Measurements from ENCODE around the gene QSOX1.

QSOX1 gene

DNA sequence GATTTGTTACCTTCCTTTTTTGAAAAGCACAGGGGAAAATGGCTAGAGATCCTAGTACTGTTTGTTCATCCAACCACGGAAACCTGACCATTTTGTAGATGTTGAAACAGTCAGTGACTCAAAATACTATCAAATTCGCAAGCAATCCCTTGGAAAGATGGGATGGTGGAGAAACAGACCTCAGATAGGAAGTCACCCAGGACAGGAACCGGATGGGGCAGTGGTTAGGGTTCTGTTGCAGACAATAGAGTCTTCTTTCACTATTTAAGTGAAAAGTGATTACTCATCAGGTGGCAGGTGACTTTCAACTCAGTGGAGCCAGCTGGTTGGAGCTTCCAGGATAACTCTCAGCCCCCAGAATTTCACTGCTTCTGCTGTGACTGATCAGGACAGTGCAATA lies 92.4 kb downstream of the QSOX1 start:
- no peak overlapping the region for H3K4me3 ChIP-seq (ENCODE audit: low read depth, low read length)
- H3K4me1 ChIP-seq: no peaks in the 10 kb centered on the region
- no peaks in the 10 kb centered on the region for H3K36me3 ChIP-seq
- H3K9me3 ChIP-seq: no peaks in the 10 kb centered on the region
- TF ChIP-seq, protein P1, sequence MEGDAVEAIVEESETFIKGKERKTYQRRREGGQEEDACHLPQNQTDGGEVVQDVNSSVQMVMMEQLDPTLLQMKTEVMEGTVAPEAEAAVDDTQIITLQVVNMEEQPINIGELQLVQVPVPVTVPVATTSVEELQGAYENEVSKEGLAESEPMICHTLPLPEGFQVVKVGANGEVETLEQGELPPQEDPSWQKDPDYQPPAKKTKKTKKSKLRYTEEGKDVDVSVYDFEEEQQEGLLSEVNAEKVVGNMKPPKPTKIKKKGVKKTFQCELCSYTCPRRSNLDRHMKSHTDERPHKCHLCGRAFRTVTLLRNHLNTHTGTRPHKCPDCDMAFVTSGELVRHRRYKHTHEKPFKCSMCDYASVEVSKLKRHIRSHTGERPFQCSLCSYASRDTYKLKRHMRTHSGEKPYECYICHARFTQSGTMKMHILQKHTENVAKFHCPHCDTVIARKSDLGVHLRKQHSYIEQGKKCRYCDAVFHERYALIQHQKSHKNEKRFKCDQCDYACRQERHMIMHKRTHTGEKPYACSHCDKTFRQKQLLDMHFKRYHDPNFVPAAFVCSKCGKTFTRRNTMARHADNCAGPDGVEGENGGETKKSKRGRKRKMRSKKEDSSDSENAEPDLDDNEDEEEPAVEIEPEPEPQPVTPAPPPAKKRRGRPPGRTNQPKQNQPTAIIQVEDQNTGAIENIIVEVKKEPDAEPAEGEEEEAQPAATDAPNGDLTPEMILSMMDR (IDR thresholded peaks at IDR 0.05; ENCODE audit: low read depth, low read length): no peak
- DNase-seq: no peak
- H3K27me3 ChIP-seq: peaks cover 9% of the 10 kb centered on the region

GRCh38 chr1:180247580-180247979 lies 92.9 kb downstream of the QSOX1 start:
- TF ChIP-seq, protein P1 (IDR thresholded peaks at IDR 0.05; ENCODE audit: low read depth, low read length): no peak
- H3K4me3 ChIP-seq (ENCODE audit: low read depth, low read length): no peak overlapping the region
- no peaks in the 10 kb centered on the region for H3K9me3 ChIP-seq
- no peaks in the 10 kb centered on the region for H3K36me3 ChIP-seq
- H3K4me1 ChIP-seq: no peaks in the 10 kb centered on the region
- no peak for DNase-seq
- peaks cover 4% of the 10 kb centered on the region for H3K27me3 ChIP-seq

DNA sequence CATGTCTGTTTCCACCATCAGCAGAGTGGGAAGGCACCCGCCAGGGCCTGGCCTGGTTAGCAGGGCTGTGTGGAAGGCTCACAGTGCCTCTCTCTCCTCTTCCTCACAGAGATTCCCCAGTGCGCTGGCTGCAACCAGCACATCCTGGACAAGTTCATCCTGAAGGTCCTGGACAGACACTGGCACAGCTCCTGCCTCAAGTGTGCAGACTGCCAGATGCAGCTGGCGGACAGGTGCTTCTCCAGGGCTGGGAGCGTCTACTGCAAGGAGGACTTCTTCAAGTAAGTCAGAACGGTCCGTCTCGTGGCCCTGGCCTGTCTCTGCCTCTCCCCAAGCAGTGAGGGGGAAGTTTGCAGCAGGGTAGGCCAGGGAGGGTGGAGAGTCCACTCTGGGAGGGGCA lies 93.5 kb downstream of the QSOX1 start:
- TF ChIP-seq, protein P1 (IDR thresholded peaks at IDR 0.05; ENCODE audit: low read depth, low read length): no peak

DNA sequence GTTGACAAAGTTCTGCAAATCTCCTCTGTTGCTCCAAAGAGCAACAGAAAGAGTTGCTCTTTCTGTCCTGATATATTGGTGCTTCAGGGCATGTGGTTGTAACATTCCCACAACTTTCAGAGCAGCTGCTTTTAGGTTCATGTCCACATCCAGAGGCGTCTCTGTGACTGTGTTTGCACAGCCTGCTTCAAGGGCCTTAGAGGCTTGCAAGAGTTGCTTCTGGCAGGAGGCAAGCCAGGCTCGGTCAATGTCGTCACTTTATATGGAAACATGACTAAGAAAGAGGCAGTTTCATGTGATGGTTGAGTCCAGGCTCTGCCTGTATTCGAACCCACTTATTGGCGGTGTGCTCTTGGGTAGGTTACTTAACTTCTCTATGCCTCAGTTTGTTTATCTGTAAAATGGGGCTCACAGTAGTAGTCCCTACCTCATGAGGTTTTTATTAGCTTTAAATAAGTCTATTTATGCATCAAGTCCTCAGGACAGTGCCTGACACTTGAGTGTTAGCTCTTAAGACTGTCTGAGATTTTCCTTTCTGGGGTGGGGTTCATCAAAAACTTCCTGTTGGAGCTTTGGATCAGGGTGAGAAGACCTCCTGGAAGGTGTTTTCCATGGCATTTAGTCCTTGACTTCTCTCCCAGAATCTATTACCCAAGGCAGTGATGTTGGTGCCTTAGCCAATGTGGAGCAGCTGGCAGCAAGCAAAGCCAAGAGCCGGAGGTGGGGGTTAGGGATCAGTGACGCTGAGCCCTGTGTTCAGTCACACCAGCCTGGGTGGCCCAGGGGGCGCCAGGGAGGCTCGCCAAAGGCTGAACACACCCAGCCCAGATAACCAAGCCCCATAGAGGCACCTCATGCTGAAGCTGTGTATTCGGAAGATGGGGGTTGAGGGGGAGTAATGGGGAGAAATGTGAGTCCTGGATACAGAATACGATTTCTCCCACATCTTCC lies 94.3 kb downstream of the QSOX1 start:
- Histone ChIP-seq H3K9me3 (no peaks in the 10 kb centered on the region), H3K4me3 (ENCODE audit: low read depth, low read length) (no peak overlapping the region), H3K36me3 (no peaks in the 10 kb centered on the region), H3K4me1 (no peaks in the 10 kb centered on the region), H3K27me3 (no peaks in the 10 kb centered on the region)
- DNase-seq: peak; percentile 68
- TF ChIP-seq, protein P1 (IDR thresholded peaks at IDR 0.05; ENCODE audit: low read depth, low read length): peak; percentile 40; the same call in 1 of the 2 replicates

More for the DNA sequence above, 93.5 kb downstream of the QSOX1 start:
- DNase-seq: no peak
- H3K4me1 ChIP-seq: no peaks in the 10 kb centered on the region
- H3K9me3 ChIP-seq: no peaks in the 10 kb centered on the region
- H3K36me3 ChIP-seq: no peaks in the 10 kb centered on the region
- H3K4me3 ChIP-seq (ENCODE audit: low read depth, low read length): no peak overlapping the region
- H3K27me3 ChIP-seq: peaks cover 4% of the 10 kb centered on the region; the same call in 1 of the 2 replicates

- H3K4me1 ChIP-seq: no peaks in the 10 kb centered on the region
- H3K36me3 ChIP-seq: no peaks in the 10 kb centered on the region
- H3K9me3 ChIP-seq: no peaks in the 10 kb centered on the region
- no peak overlapping the region for H3K4me3 ChIP-seq (ENCODE audit: low read depth, low read length)
- no peak for DNase-seq
- TF ChIP-seq, protein P1 (IDR thresholded peaks at IDR 0.05; ENCODE audit: low read depth, low read length): no peak
- no peaks in the 10 kb centered on the region for H3K27me3 ChIP-seq
Measured at GRCh38 chr1:180249725-180250498, 95.2 kb downstream of the QSOX1 start.
